ENCODE results near the gene KCNQ1OT1. TPM values are rescaled to one million over a fixed set of nuclear protein-coding genes. Genes with fewer than 3 reads are reported as not detected.

The KCNQ1OT1 gene
- total RNA-seq, 1 experiment from 2014 or later = 0.36 TPM

GRCh38 chr11:2737226-2737590, 37.4 kb upstream of the KCNQ1OT1 start:
- DNase-seq (ENCODE audit: low read depth) = peak; percentile 5

GRCh38 chr11:2736577-2737225, 36.9 kb upstream of the KCNQ1OT1 start:
- DNase-seq (ENCODE audit: low read depth) = no peak

- no peak for DNase-seq (ENCODE audit: low read depth)
Measured at GRCh38 chr11:2735053-2735589, 35.3 kb upstream of the KCNQ1OT1 start.

GRCh38 chr11:2734181-2735052, 34.6 kb upstream of the KCNQ1OT1 start:
- DNase-seq (ENCODE audit: low read depth) = no peak

- no peak for DNase-seq (ENCODE audit: low read depth)
Measured at GRCh38 chr11:2732940-2733628, 33.3 kb upstream of the KCNQ1OT1 start.

- DNase-seq (ENCODE audit: low read depth) = peak; percentile 39
Measured at GRCh38 chr11:2732261-2732939, 32.6 kb upstream of the KCNQ1OT1 start.

- no peak for DNase-seq (ENCODE audit: low read depth)
Measured at GRCh38 chr11:2731130-2732125, 31.6 kb upstream of the KCNQ1OT1 start.

GRCh38 chr11:2730272-2731129, 30.7 kb upstream of the KCNQ1OT1 start:
- DNase-seq (ENCODE audit: low read depth) = no peak

GRCh38 chr11:2729841-2730240, 30.0 kb upstream of the KCNQ1OT1 start:
- no peak for DNase-seq (ENCODE audit: low read depth)

GRCh38 chr11:2728663-2729332, 29.0 kb upstream of the KCNQ1OT1 start:
- DNase-seq (ENCODE audit: low read depth) = peak; percentile 8

GRCh38 chr11:2728128-2728662, 28.4 kb upstream of the KCNQ1OT1 start:
- DNase-seq (ENCODE audit: low read depth) = no peak

- no peak for DNase-seq (ENCODE audit: low read depth)
Measured at GRCh38 chr11:2726964-2727363, 27.2 kb upstream of the KCNQ1OT1 start.

- DNase-seq (ENCODE audit: low read depth) = no peak
Measured at GRCh38 chr11:2725368-2726300, 25.8 kb upstream of the KCNQ1OT1 start.

GRCh38 chr11:2724653-2725367, 25.0 kb upstream of the KCNQ1OT1 start:
- no peak for DNase-seq (ENCODE audit: low read depth)

GRCh38 chr11:2724104-2724503, 24.3 kb upstream of the KCNQ1OT1 start:
- DNase-seq (ENCODE audit: low read depth) = no peak

GRCh38 chr11:2722955-2723354, 23.2 kb upstream of the KCNQ1OT1 start:
- DNase-seq (ENCODE audit: low read depth) = no peak
